DOHH2 (cell line): ENCODE data around the gene MAP2K5.

Experiments used
- H3F3A ChIP-seq: fragments of 200-600 bp; sonication (generic), shearing (Covaris generic); 2 replicates; pipeline ENCODE4 v1.6.0; 2016; ENCODE audit warnings: antibody characterized with exemption, mild to moderate bottlenecking; ENCODE audit not compliant: control insufficient read depth, insufficient read depth
- H3K27ac ChIP-seq: fragments of 200-600 bp; sonication (generic); 2 replicates; pipeline ENCODE4 v1.5.1; 2014; ENCODE audit warnings: low read depth, mild to moderate bottlenecking, low read length, moderate library complexity
- H3K27me3 ChIP-seq: fragments of 200-600 bp; sonication (generic); 2 replicates; pipeline ENCODE4 v1.6.1; 2014; ENCODE audit warnings: mild to moderate bottlenecking, low read length, mixed read lengths; ENCODE audit not compliant: control insufficient read depth
- H3K36me3 ChIP-seq: fragments of 200-600 bp; sonication (generic); 2 replicates; pipeline ENCODE4 v1.6.1; 2014; ENCODE audit warnings: mild to moderate bottlenecking, low read length, moderate library complexity, mixed read lengths; ENCODE audit not compliant: control insufficient read depth
- H3K4me1 ChIP-seq: fragments of 200-600 bp; sonication (generic); 2 replicates; pipeline ENCODE4 v1.6.1; 2014; ENCODE audit warnings: mild to moderate bottlenecking, low read length, mixed read lengths; ENCODE audit not compliant: control insufficient read depth
- H3K4me2 ChIP-seq: fragments of 200-600 bp; sonication (generic); 2 replicates; pipeline ENCODE4 v1.6.0; 2014; ENCODE audit warnings: mild to moderate bottlenecking, low read length, moderate library complexity
- H3K4me3 ChIP-seq: fragments of 200-600 bp; sonication (generic); 2 replicates; pipeline ENCODE4 v1.5.1; 2014; ENCODE audit warnings: mild to moderate bottlenecking, low read length, mixed read lengths
- H3K79me2 ChIP-seq: fragments of 200-600 bp; sonication (generic); 2 replicates; pipeline ENCODE4 v1.6.1; 2014; ENCODE audit warnings: mild to moderate bottlenecking, low read length, mixed read lengths; ENCODE audit not compliant: control insufficient read depth
- H3K9me2 ChIP-seq: fragments of 200-600 bp; sonication (generic); replicated peaks from 2 replicates; pipeline ENCODE4 v1.6.1; 2014; ENCODE audit warnings: mild to moderate bottlenecking, low read length, mixed read lengths; ENCODE audit not compliant: control insufficient read depth
- H3K9me3 ChIP-seq: fragments of 200-600 bp; sonication (generic); 2 replicates; pipeline ENCODE4 v1.6.1; 2014; ENCODE audit warnings: antibody characterized with exemption, low read length, mixed read lengths; ENCODE audit not compliant: control insufficient read depth, insufficient read depth
- H4K20me1 ChIP-seq: fragments of 200-600 bp; sonication (generic); 2 replicates; pipeline ENCODE4 v1.6.0; 2014; ENCODE audit warnings: low read depth, mild to moderate bottlenecking, antibody characterized with exemption, low read length, moderate library complexity; ENCODE audit not compliant: control insufficient read depth, insufficient read depth
- CTCF ChIP-seq: fragments of 200-600 bp; sonication (generic); IDR thresholded peaks from one replicate; pipeline ENCODE4 v1.5.1; 2014; ENCODE audit warnings: antibody characterized with exemption, mild to moderate bottlenecking, low read depth, low read length; ENCODE audit not compliant: poor library complexity, severe bottlenecking
- EZH2phosphoT487 ChIP-seq: fragments of 200-600 bp; sonication (generic); IDR thresholded peaks from 2 replicates; pipeline ENCODE4 v1.6.1; 2017; ENCODE audit warnings: borderline replicate concordance, mild to moderate bottlenecking, antibody characterized with exemption, low read length, moderate library complexity, mixed read lengths

The MAP2K5 gene

GRCh38 chr15:67747921-67748320, 205.4 kb downstream of the MAP2K5 start:
- no peak for TF ChIP-seq EZH2phosphoT487
- no peak for TF ChIP-seq CTCF
- H3K27me3 ChIP-seq = no peaks in the 10 kb centered on the region
- no peaks in the 10 kb centered on the region for H3K9me3 ChIP-seq
- peak overlapping the region; percentile 41 for H3K4me2 ChIP-seq
- no peaks in the 10 kb centered on the region for H3F3A ChIP-seq
- no peaks in the 10 kb centered on the region for H3K36me3 ChIP-seq
- no peaks in the 10 kb centered on the region for H4K20me1 ChIP-seq
- H3K9me2 ChIP-seq = no peaks in the 10 kb centered on the region
- H3K27ac ChIP-seq = no peak overlapping the region
- H3K4me3 ChIP-seq = no peak overlapping the region
- peaks cover 38% of the 10 kb centered on the region for H3K4me1 ChIP-seq
- H3K79me2 ChIP-seq = no peaks in the 10 kb centered on the region

- Histone ChIP-seq H3K4me2 (no peak overlapping the region), H3K27ac (no peak overlapping the region), H3K36me3 (no peaks in the 10 kb centered on the region), H3K9me3 (no peaks in the 10 kb centered on the region), H4K20me1 (no peaks in the 10 kb centered on the region), H3K79me2 (no peaks in the 10 kb centered on the region), H3K27me3 (no peaks in the 10 kb centered on the region), H3K4me1 (peaks cover 44% of the 10 kb centered on the region), H3K9me2 (no peaks in the 10 kb centered on the region), H3F3A (no peaks in the 10 kb centered on the region), H3K4me3 (no peak overlapping the region)
- TF ChIP-seq CTCF (no peak), EZH2phosphoT487 (no peak)
These were observed 207.9 kb downstream of the MAP2K5 start for GRCh38 chr15:67750371-67750770.

- no peak for TF ChIP-seq CTCF
- no peak for TF ChIP-seq EZH2phosphoT487
- Histone ChIP-seq H3K79me2 (no peaks in the 10 kb centered on the region), H3K4me1 (peaks cover 43% of the 10 kb centered on the region), H4K20me1 (no peaks in the 10 kb centered on the region), H3K27me3 (no peaks in the 10 kb centered on the region), H3K9me3 (no peaks in the 10 kb centered on the region), H3K4me2 (no peak overlapping the region), H3K36me3 (no peaks in the 10 kb centered on the region), H3F3A (no peaks in the 10 kb centered on the region), H3K9me2 (no peaks in the 10 kb centered on the region), H3K4me3 (no peak overlapping the region), H3K27ac (no peak overlapping the region)
These were observed 211.4 kb downstream of the MAP2K5 start for GRCh38 chr15:67753891-67754290.

GRCh38 chr15:67755264-67755663, 212.8 kb downstream of the MAP2K5 start:
- Histone ChIP-seq H3K27me3 (no peaks in the 10 kb centered on the region), H4K20me1 (no peaks in the 10 kb centered on the region), H3K27ac (no peak overlapping the region), H3K4me3 (no peak overlapping the region), H3K4me2 (no peak overlapping the region), H3F3A (no peaks in the 10 kb centered on the region), H3K36me3 (no peaks in the 10 kb centered on the region), H3K79me2 (no peaks in the 10 kb centered on the region), H3K9me3 (no peaks in the 10 kb centered on the region), H3K9me2 (no peaks in the 10 kb centered on the region), H3K4me1 (peaks cover 49% of the 10 kb centered on the region)
- no peak for TF ChIP-seq CTCF
- no peak for TF ChIP-seq EZH2phosphoT487
